ENCODE measurements around the gene TRIM73. TPM values are rescaled to one million over a fixed set of nuclear protein-coding genes. Genes with fewer than 3 reads are reported as not detected.
"Not testable (repeated sequence)": the region's sequence is repeated elsewhere in the genome, so short reads cannot be mapped to it uniquely, and the experiment has no call there.

The TRIM73 gene
- total RNA-seq, 2 donors from 2014 or later, result 13.7 to 19.4 TPM

DNA sequence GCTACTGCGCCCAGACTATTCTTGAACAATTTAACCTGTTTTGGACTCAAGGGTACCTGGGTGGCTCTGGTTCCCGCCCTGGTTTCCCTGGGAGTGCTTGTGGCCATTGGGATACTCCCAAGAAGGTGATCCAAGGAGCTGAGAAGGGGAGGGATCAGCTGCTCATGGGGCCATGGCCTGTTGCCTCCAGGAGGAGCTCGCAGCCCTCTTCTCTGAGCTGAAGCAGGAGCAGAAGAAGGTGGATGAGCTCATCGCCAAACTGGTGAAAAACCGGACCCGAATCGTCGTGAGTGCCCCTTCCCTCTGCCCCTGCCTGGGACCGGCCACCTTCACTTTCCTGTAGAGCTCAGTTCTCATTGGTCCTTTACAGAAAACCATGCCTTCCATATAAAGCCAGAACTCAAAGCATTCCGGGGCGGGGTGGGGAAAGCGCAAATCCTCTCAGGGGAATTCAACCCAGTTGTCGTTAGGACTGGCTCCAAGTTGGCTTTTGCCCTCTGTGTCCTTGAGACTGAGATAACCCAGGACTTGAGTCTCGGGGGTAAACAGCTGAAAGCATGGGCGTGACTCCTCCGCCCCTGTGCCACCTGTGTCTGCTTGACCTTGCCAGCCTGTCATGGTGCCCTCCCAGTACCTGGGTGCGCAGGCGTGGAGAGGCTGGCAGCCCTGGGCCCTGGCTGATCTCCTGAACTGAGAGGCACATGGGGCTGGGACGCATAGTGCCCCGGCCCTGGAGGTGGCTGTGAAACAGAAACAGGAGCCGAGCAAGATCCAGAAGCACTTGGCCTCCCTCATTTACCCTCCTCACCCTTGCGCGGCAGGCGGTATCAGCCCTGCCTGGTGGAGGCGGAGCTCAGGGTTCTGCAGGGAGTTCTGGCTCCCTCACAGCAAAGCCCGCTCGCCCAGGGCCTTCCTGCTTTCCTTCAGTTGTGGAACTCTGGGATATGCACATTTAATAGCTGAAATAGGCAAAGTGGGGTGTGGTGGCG, 8.3 kb downstream of the TRIM73 start:
- H3K4me3 Mint-ChIP-seq; H3K36me3 Mint-ChIP-seq (ENCODE audit: low read depth); ATAC-seq; H3K27ac Mint-ChIP-seq; H3K27me3 Mint-ChIP-seq; H3K4me1 Mint-ChIP-seq; H3K9me3 ChIP-seq (ENCODE audit: control insufficient read depth, low read length, poor library complexity, severe bottlenecking); DNase-seq: not testable (repeated sequence)

DNA sequence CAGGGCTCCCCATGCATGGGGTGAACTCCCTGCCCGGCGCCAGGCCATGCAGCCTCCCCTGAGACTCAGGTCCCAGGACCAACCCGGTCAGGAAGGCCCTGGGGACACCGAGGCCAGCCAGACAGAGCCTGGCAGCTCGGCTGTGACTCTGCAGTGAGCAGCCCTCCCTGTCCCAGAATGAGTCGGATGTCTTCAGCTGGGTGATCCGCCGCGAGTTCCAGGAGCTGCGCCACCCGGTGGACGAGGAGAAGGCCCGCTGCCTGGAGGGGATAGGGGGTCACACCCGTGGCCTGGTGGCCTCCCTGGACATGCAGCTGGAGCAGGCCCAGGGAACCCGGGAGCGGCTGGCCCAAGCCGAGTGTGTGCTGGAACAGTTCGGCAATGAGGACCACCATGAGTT, 9.2 kb downstream of the TRIM73 start:
- DNase-seq; H3K4me3 Mint-ChIP-seq; H3K9me3 ChIP-seq (ENCODE audit: control insufficient read depth, low read length, poor library complexity, severe bottlenecking); H3K36me3 Mint-ChIP-seq (ENCODE audit: low read depth); H3K27ac Mint-ChIP-seq; ATAC-seq; H3K27me3 Mint-ChIP-seq; H3K4me1 Mint-ChIP-seq: not testable (repeated sequence)

DNA sequence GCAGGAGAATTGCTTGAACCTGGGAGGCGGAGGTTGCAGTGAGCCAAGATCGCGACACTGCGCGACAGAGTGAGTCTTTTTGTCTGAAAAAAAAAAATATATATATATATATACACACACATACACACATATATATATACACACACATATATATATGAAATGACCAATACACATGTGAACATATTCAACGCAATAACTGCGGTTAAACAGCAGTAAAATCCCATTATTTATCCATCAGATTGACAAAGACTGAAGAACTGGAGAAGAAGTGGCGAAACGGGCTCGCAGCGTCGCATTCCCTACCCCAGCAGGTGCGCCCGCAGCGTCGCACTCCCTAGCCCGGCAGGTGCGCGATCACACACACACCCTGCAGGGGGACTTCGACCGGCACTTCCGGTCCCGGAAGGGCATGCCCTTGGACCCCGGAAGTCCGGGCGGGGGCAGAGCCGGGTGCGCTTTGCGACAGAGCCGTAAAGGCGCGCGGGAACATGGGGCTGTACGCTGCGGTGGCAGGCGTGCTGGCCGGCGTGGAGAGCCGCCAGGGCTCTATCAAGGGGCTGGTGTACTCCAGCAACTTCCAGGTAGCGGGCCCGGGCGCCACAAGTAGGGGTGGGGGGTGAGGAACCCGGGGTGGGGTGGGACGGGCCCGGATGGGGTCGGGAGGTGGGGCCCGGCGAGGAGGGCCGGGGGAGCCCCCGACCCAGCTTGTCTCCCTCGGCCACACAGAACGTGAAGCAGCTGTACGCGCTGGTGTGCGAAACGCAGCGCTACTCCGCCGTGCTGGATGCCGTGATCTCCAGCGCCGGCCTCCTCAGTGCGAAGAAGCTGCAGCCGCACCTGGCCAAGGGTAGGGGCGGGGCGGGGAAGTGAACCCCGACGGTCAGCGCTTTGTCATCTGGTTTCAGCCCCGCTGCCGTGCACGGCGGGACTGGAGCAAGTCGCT, 14.7 kb downstream of the TRIM73 start:
- H3K27me3 Mint-ChIP-seq; H3K9me3 ChIP-seq (ENCODE audit: control insufficient read depth, low read length, poor library complexity, severe bottlenecking); H3K36me3 Mint-ChIP-seq (ENCODE audit: low read depth); H3K4me1 Mint-ChIP-seq; DNase-seq; H3K27ac Mint-ChIP-seq: not testable (repeated sequence)
- peak overlapping the region; percentile 70 for H3K4me3 Mint-ChIP-seq
- ATAC-seq, result peak; percentile 95

DNA sequence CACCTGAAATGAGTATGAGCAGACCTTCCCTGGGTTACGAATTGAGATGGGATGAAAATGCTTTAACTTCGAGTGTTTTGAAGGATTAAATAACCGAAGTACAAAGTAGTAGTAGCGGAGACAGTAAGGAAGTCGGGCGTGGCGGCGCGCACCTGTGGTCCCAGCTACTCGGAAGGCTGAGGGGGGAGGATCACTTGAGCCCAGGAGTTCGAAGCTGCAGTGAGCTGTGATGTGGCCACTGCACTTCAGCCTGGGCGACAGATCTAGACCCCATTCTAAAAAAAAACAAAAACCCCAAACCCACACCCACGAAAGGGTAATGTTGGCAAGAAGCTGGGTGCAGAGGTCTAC, 15.4 kb downstream of the TRIM73 start:
- peak; percentile 10 for ATAC-seq
- not testable (repeated sequence) for DNase-seq; H3K4me3 Mint-ChIP-seq; H3K27ac Mint-ChIP-seq; H3K27me3 Mint-ChIP-seq; H3K36me3 Mint-ChIP-seq (ENCODE audit: low read depth); H3K9me3 ChIP-seq (ENCODE audit: control insufficient read depth, low read length, poor library complexity, severe bottlenecking); H3K4me1 Mint-ChIP-seq

DNA sequence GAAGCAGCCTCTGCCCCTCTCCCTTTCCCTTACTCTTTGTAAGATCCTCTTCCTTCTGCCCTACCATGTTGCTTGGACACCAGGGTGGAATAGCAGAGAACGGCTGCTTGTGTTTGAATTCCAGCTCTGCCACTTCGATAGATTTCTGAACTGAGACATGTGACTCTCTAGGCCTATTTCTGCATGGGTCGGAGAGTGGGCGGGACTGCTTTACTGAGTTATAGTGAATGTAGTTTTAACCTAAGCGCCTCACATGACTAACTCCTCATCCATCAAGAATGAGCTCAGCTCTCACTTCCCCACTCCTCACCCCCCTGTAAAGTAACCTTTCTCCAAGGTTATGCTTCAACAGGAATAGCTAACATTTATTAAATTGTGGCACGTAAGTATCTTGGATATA, 18.8 kb downstream of the TRIM73 start:
- not testable (repeated sequence) for ATAC-seq; DNase-seq; H3K4me1 Mint-ChIP-seq; H3K27me3 Mint-ChIP-seq; H3K4me3 Mint-ChIP-seq; H3K27ac Mint-ChIP-seq; H3K9me3 ChIP-seq (ENCODE audit: control insufficient read depth, low read length, poor library complexity, severe bottlenecking); H3K36me3 Mint-ChIP-seq (ENCODE audit: low read depth)

DNA sequence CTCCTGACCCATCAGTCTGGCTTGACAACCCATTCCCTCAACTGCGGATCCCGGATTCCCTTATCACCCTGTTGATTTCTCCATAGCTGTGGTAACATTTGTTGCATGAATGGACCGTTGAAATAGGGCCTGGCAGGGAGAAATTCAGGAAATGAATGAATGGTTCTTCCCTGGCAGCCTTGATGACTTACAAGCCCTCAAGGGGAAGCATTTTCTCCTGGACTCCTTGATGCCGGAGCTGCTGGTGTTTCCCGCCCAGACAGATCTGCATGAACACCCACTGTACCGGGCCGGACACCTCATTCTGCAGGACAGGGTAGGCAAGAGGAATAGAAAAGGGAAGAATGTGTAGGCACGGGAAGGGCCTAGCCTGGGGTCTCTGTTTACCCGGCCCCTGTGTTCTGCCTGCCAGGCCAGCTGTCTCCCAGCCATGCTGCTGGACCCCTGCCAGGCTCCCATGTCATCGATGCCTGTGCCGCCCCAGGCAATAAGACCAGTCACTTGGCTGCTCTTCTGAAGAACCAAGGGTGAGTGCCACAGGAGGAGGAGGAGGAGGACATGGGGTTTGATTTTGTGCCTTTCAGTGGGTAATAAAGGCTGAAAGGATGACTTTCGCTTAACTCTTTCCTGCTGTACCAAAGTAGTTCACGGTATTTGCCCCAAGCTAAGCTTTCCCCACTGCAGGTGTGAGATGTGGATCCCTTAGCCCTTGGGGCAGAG, 19.4 kb downstream of the TRIM73 start:
- not testable (repeated sequence) for H3K4me1 Mint-ChIP-seq; H3K4me3 Mint-ChIP-seq; DNase-seq; H3K9me3 ChIP-seq (ENCODE audit: control insufficient read depth, low read length, poor library complexity, severe bottlenecking); H3K27me3 Mint-ChIP-seq; ATAC-seq; H3K36me3 Mint-ChIP-seq (ENCODE audit: low read depth)
- peak overlapping the region; percentile 27 for H3K27ac Mint-ChIP-seq

DNA sequence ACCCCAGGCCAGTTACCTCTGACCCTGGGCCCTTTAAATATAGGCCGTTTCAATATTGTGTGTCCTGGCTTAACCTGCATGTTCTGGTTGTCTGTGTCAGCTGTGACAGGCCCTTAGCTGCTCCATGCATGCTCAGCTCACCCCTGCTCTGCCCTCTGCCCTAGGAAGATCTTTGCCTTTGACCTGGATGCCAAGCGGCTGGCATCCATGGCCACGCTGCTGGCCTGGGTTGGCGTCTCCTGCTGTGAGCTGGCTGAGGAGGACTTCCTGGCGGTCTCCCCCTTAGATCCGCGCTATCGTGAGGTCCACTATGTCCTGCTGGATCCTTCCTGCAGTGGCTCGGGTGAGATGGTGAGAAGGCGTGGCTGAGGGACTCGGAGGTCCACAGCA, 20.0 kb downstream of the TRIM73 start:
- H3K27ac Mint-ChIP-seq, result peak overlapping the region; percentile 27
- not testable (repeated sequence) for H3K36me3 Mint-ChIP-seq (ENCODE audit: low read depth); H3K4me3 Mint-ChIP-seq; H3K27me3 Mint-ChIP-seq; H3K9me3 ChIP-seq (ENCODE audit: control insufficient read depth, low read length, poor library complexity, severe bottlenecking); ATAC-seq; DNase-seq; H3K4me1 Mint-ChIP-seq

DNA sequence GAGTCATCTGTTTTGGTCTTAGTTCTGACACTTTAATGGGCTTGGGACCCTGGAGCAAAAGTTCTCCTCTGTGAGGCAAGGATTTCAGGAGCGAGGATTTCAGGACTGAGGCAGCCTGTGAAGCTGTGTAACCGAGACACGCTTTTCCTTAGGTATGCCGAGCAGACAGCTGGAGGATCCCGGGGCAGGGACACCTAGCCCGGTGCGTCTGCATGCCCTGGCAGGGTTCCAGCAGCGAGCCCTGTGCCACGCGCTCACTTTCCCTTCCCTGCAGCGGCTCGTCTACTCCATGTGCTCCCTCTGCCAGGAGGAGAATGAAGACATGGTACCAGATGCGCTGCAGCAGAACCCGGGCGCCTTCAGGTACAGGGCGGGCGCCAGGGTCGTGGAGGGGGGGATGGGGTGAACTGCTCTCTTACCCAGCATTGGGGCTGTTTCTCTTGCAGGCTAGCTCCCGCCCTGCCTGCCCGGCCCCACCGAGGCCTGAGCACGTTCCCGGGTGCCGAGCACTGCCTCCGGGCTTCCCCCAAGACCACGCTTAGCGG, 20.5 kb downstream of the TRIM73 start:
- not testable (repeated sequence) for H3K27ac Mint-ChIP-seq; H3K4me3 Mint-ChIP-seq; H3K27me3 Mint-ChIP-seq; H3K9me3 ChIP-seq (ENCODE audit: control insufficient read depth, low read length, poor library complexity, severe bottlenecking); H3K4me1 Mint-ChIP-seq; H3K36me3 Mint-ChIP-seq (ENCODE audit: low read depth); ATAC-seq; DNase-seq

DNA sequence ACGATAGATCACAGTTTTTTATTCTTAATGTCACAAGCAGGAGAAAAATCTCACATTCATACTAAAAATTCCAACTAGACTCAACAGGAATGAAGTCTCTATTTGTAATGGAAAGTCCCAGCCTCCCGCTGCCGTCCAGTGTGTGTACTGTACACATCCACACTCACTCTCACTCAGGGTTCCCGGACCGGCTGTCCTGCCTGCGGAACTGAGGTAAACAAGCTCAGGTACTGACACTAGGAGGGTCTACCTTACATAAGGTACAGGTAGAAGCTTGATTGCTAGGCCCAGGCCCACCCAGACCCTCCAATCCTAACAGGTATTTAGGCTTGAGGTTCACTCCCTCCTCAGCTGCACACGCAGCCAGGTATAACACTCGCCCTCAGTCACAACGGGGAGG, 21.4 kb downstream of the TRIM73 start:
- not testable (repeated sequence) for ATAC-seq; H3K27me3 Mint-ChIP-seq; H3K27ac Mint-ChIP-seq; H3K4me1 Mint-ChIP-seq; DNase-seq; H3K36me3 Mint-ChIP-seq (ENCODE audit: low read depth); H3K9me3 ChIP-seq (ENCODE audit: control insufficient read depth, low read length, poor library complexity, severe bottlenecking); H3K4me3 Mint-ChIP-seq

DNA sequence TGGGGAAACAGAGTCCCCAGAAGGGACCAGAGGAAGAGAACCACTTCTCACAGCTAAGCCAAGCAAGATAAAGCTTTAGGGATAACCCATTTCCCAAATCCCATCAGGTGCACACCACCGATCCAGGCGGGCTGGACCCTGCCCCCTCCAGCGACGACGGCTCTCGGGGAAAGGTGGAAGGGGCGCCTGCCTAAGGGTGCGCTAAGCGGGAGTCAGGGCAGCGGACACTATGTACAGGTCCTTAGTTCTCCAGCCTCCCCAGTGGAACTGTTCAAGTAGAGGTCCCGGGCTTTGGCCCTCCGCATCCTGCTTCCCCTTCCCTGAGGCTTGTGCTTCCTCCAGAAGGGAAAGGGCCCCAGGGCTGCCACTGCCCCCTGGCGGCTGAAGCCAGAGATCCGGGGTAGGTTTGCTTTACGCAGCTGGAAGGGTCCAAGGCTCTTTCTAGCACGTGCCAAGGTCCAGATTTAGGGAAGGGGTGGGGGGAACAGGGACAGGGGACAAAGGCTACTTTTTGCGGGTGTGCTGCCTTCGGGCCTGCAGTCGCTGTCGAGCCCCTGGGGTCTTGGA, 22.9 kb downstream of the TRIM73 start:
- H3K4me1 Mint-ChIP-seq; H3K9me3 ChIP-seq (ENCODE audit: control insufficient read depth, low read length, poor library complexity, severe bottlenecking); H3K27me3 Mint-ChIP-seq; DNase-seq; H3K27ac Mint-ChIP-seq; H3K4me3 Mint-ChIP-seq; H3K36me3 Mint-ChIP-seq (ENCODE audit: low read depth): not testable (repeated sequence)
- peak; percentile 13 for ATAC-seq

DNA sequence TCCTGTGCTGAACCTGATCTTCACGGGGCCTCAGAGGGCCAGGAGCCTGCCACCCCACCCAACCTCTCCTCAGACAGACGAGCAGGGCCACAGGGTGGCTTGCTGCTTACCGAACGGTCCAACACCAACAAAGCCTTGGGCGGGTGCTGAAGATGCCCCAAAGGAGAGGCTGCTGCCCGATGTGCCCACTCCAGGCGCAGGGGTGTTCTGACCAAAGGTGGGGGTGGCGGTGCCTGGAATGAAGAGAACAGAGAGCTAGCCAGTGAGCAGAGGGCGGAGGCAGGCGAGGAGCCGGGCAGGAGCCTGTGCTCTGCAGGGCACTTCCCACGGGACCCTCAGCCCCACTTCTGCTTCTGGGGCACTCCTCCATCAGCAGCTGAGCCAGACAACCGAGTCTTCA, 23.8 kb downstream of the TRIM73 start:
- H3K27ac Mint-ChIP-seq; H3K27me3 Mint-ChIP-seq; DNase-seq; ATAC-seq; H3K36me3 Mint-ChIP-seq (ENCODE audit: low read depth); H3K4me1 Mint-ChIP-seq; H3K9me3 ChIP-seq (ENCODE audit: control insufficient read depth, low read length, poor library complexity, severe bottlenecking): not testable (repeated sequence)
- H3K4me3 Mint-ChIP-seq, result peak overlapping the region; percentile 25

DNA sequence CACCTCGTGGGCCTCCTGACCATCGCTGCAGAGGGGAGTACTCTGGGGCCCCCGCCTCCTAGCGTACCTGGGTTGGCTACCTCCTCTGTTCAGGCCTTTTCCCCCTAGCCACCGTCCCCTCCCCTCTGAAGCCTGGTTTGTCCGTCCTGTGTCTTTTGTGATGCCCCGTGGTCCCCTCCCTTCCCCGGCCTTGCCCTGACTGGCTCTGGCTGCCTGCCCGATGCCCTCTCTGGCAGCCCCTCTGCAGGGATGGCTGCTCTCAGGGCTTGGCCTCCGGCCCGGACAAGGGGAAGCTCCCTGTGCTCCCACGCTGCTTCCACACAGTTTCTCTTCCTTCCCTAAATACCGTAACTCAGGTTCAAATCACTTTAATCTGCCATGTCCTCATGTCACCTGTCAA, 24.3 kb downstream of the TRIM73 start:
- not testable (repeated sequence) for ATAC-seq; H3K9me3 ChIP-seq (ENCODE audit: control insufficient read depth, low read length, poor library complexity, severe bottlenecking); DNase-seq; H3K36me3 Mint-ChIP-seq (ENCODE audit: low read depth); H3K27ac Mint-ChIP-seq; H3K4me3 Mint-ChIP-seq; H3K27me3 Mint-ChIP-seq; H3K4me1 Mint-ChIP-seq

Measured in T-helper 17 cell (primary cell).